A673 (cell line): ENCODE data around the gene HYAL3. TPM values are rescaled to one million over a fixed set of nuclear protein-coding genes. Genes with fewer than 3 reads are reported as not detected.
A peak's percentile ranks its signal among the peaks of the same experiment; 100 is the strongest.

Source experiments
- BruUV-seq: library from RNA; stranded (reverse); fragments of 400-500 nt; replicated peaks from 2 replicates; lab custom pipeline; 2021; lab: Mats Ljungman, UMichigan
- CTCF ChIA-PET: fragments of 300-600 bp; sonication (Branson Sonifier 250); formaldehyde crosslinking; loops from one replicate; lab custom pipeline; 2022; ENCODE audit warnings: antibody characterized with exemption; lab: Charles Lee
- POLR2A ChIA-PET: fragments of 300-600 bp; sonication (Branson Sonifier 250); formaldehyde crosslinking; loops from one replicate; lab custom pipeline; 2022; ENCODE audit warnings: antibody characterized with exemption; ENCODE audit not compliant: low non-redundant PET; lab: Charles Lee
- DNase-seq: peaks from one replicate; pipeline ENCODE4 v3.0.0-alpha.2; 2015; ENCODE audit warnings: low spot score
- H3K27ac ChIP-seq: fragments of 200-600 bp; sonication (generic); 2 replicates; pipeline ENCODE4 v1.5.1; 2016; ENCODE audit warnings: mixed run types, low read depth, mild to moderate bottlenecking, mixed read lengths, antibody characterized with exemption, low read length; ENCODE audit not compliant: poor library complexity, severe bottlenecking
- H3K27me3 ChIP-seq: fragments of 200-600 bp; sonication (generic); replicated peaks from 2 replicates; pipeline ENCODE4 v1.6.1; 2017; ENCODE audit warnings: mixed run types, low read depth, mild to moderate bottlenecking, mixed read lengths, antibody characterized with exemption, low read length; ENCODE audit not compliant: insufficient read depth, poor library complexity
- H3K36me3 ChIP-seq: fragments of 200-600 bp; sonication (generic); 2 replicates; pipeline ENCODE4 v1.6.1; 2016; ENCODE audit warnings: mixed run types, mild to moderate bottlenecking, mixed read lengths, antibody characterized with exemption, low read length; ENCODE audit not compliant: insufficient read depth, poor library complexity, severe bottlenecking
- H3K4me1 ChIP-seq: fragments of 200-600 bp; sonication (generic); 2 replicates; pipeline ENCODE4 v1.6.1; 2017; ENCODE audit warnings: mixed run types, mild to moderate bottlenecking, mixed read lengths, antibody characterized with exemption, low read length; ENCODE audit not compliant: insufficient read depth, poor library complexity, severe bottlenecking
- H3K4me3 ChIP-seq: fragments of 200-600 bp; sonication (generic); 2 replicates; pipeline ENCODE4 v1.5.1; 2016; ENCODE audit warnings: low read depth, mixed run types, mild to moderate bottlenecking, mixed read lengths, low read length; ENCODE audit not compliant: poor library complexity, severe bottlenecking
- H3K9me3 ChIP-seq: fragments of 200-600 bp; sonication (generic); 2 replicates; pipeline ENCODE4 v1.6.1; 2016; ENCODE audit warnings: mixed run types, low read depth, mild to moderate bottlenecking, mixed read lengths, antibody characterized with exemption, low read length; ENCODE audit not compliant: poor library complexity, severe bottlenecking
- CTCF ChIP-seq: fragments of 300-800, 200-600 bp; sonication (generic); conservative IDR thresholded peaks from 2 replicates; pipeline ENCODE4 v1.5.1; 2017; ENCODE audit warnings: low read depth, mild to moderate bottlenecking, antibody characterized with exemption, low read length, moderate library complexity, mixed read lengths
- EZH2 ChIP-seq: fragments of 200-600 bp; sonication (generic); IDR thresholded peaks from 2 replicates; pipeline ENCODE4 v1.6.1; 2017; ENCODE audit warnings: borderline replicate concordance, low read depth, mild to moderate bottlenecking, mixed read lengths, antibody characterized with exemption, low read length; ENCODE audit not compliant: poor library complexity, severe bottlenecking
- intact Hi-C: fragments of 100-400 bp; cut with micrococcal nuclease; formaldehyde crosslinking; loops from one replicate; pipeline ENCODE4 v1.10.0; 2022; ENCODE audit not compliant: unreplicated experiment
- total RNA-seq: library from RNA; stranded (reverse); gene quantifications from 2 replicates; pipeline ENCODE4 v1.2.3, GENCODE V29; 2021

Gene HYAL3
- total RNA-seq, 1 experiment from 2014 or later = 3.0 TPM

- CTCF ChIA-PET = interaction anchor here (0.6 kb wide), 1 partner anchor 128 kb away, joined by 5 read pairs; no protein-coding TSS in a partner anchor
- Histone ChIP-seq H3K27ac (no peak overlapping the region), H3K27me3 (no peaks in the 10 kb centered on the region), H3K4me3 (no peak overlapping the region), H3K9me3 (no peaks in the 10 kb centered on the region), H3K36me3 (peaks cover 15% of the 10 kb centered on the region), H3K4me1 (no peaks in the 10 kb centered on the region)
- TF ChIP-seq CTCF (peak; percentile 50), EZH2 (no peak)
- intact Hi-C loops = no loop called here
- no peak for DNase-seq
- BruUV-seq = no TSS peak
- POLR2A ChIA-PET = no interaction called here
These were observed 42.0 kb downstream of the HYAL3 start for GRCh38 chr3:50256978-50257890.

GRCh38 chr3:50255251-50255615 lies 44.0 kb downstream of the HYAL3 start:
- intact Hi-C loops = no loop called here
- no peak for DNase-seq
- POLR2A ChIA-PET = no interaction called here
- Histone ChIP-seq H3K36me3 (peaks cover 15% of the 10 kb centered on the region), H3K4me1 (no peaks in the 10 kb centered on the region), H3K27ac (no peak overlapping the region), H3K4me3 (no peak overlapping the region), H3K9me3 (no peaks in the 10 kb centered on the region), H3K27me3 (no peaks in the 10 kb centered on the region)
- CTCF ChIA-PET = no interaction called here
- BruUV-seq = no TSS peak
- TF ChIP-seq CTCF (no peak), EZH2 (no peak)

DNA sequence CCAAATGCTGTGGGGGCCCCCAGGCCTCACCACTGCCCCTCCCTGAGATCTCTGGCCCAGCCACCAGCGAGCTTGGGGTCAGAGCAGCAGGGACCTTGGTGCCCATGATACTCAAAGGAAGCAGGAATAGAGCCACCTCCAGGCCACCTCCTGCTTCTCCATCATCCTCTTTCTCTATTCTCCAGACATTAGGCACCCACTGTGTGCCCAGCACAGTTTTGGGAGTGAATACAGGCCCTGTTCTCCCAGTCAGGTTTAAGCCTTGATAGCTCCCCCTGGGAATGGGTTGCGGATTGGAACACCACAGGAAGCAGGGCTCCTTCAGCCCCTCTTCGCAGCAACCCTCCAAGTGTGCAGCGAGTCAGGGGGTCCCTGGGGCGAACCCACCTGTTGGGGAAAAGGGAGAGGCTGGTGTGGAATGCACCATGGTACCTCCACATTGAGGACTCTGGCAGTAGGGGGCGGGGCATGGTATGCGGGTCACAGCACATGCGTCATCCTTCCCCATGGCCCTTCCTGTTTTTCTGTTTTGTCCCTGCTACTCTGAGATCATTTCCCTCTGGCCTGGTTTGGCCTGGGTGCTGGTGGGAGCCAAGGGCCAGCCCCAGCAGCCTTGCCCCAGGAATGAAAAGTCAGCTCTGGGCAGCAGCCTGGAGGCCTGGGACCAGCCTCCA lies 44.5 kb downstream of the HYAL3 start:
- H3K27me3 ChIP-seq = no peaks in the 10 kb centered on the region
- CTCF ChIA-PET = no interaction called here
- no peak for TF ChIP-seq EZH2
- no peak for TF ChIP-seq CTCF
- H3K4me1 ChIP-seq = no peaks in the 10 kb centered on the region
- no peaks in the 10 kb centered on the region for H3K9me3 ChIP-seq
- no peak overlapping the region for H3K27ac ChIP-seq
- intact Hi-C loops = no loop called here
- POLR2A ChIA-PET = no interaction called here
- no TSS peak for BruUV-seq
- H3K4me3 ChIP-seq = no peak overlapping the region
- H3K36me3 ChIP-seq = peaks cover 15% of the 10 kb centered on the region
- DNase-seq = no peak
